Prostate gland (tissue), 2 donors: Measurements from ENCODE around the gene RNF144A.

Source experiments
- CTCF ChIP-seq, 4 experiments: fragments of 200-600 bp in 2 of 4; fragments of 450-650 bp in 2 of 4; sonication (generic) in 2 of 4; IDR thresholded peaks; 1 replicate in 3 of 4; 2 replicates in 1 of 4; pipeline ENCODE4 v1.5.1; 2016 to 2019; ENCODE audit warnings: antibody characterized with exemption in 4 of 4, mild to moderate bottlenecking in 2 of 4, moderate library complexity in 2 of 4
- POLR2A ChIP-seq: fragments of 450-650 bp; IDR thresholded peaks from one replicate; pipeline ENCODE4 v1.6.1; 2016; ENCODE audit warnings: antibody characterized with exemption, mild to moderate bottlenecking

- peak in 1 of 4 experiments; percentile 8 for TF ChIP-seq CTCF (IDR thresholded peaks at IDR 0.05)
- no peak for TF ChIP-seq POLR2A
Observed at GRCh38 chr2:6986301-6986911, 69.2 kb downstream of the RNF144A start.
